ENCODE results near the gene CD1E. TPM values are rescaled to one million over a fixed set of nuclear protein-coding genes. Genes with fewer than 3 reads are reported as not detected.

CD1E gene
- total RNA-seq = not detected in 2 replicates

DNA sequence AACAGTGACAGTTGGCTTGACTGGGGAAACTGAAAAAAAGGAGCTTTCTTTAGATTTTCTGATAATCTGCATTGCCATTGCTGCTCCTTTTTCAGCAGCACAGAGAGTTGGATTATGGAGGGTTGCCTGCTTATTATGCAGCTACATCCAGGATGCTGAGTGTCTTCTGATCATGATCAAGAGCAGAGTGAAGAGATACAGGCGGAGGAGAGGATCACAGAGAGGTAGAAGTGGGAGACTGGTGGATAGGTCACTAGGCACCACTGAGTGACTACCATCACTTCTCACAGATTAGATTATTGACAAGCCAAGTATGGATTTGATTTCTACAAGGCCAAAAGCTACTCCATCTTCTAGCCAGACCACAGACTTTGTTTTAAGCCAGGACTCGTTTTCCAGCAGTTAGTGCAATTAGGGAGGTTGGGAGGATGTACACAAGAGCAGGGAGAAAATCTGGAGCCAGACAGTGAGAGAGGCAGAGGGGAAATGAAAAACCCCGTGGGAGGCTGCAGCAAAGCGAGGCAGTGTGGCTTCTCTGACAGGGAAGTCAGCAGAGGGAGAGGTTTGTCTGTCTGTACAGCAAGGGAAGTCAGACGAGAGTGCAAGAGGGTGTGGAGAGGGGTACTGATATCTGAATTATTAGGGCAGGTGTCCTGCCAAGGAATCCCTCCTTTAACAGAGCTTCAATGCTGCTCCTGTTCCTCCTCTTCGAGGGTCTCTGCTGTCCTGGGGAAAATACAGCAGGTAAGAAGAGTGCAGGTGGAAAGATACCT lies at the start of gene CD1E:
Gene CD1E (plus strand): TSS at position 592 of the 773 bp plus-strand sequence. CDS start 95 bp downstream, at position 687.

DNA sequence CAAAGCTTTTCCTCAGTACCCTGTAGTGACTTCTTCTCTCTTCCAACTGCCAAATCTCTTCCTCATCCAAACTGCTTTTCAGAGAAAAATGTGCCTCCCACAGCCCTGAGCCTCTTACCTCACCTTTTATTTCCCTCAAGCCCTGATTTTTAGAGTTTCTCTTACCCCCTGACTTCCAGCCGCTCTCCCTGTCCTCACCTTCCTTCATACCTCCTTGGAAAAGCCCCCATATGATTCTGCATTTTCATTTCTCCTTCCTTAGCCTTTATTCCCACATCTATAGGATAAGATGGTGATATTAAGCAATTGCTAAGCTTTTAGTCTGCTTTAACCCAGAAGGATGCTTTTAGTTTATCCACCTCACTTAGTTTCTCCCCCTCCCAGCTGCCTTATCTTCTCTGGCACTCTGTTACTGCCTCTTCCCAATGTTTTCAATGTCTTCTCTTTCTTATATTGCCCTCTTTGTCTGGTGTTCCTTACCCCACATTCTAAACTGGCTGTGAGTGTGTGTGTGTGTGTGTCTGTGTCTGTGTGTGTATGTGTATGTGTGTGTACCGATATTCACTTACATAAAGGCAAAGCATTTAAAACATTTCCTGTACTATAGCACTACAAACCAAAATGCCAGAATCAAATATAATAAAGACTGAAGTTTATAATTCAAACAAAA lies 22.1 kb upstream of the CD1E start, which contains the start of gene CD1B:
Gene CD1B (minus strand): TSS at position 51 of the 670 bp plus-strand sequence. CDS start 108 bp downstream, outside the sequence.

DNA sequence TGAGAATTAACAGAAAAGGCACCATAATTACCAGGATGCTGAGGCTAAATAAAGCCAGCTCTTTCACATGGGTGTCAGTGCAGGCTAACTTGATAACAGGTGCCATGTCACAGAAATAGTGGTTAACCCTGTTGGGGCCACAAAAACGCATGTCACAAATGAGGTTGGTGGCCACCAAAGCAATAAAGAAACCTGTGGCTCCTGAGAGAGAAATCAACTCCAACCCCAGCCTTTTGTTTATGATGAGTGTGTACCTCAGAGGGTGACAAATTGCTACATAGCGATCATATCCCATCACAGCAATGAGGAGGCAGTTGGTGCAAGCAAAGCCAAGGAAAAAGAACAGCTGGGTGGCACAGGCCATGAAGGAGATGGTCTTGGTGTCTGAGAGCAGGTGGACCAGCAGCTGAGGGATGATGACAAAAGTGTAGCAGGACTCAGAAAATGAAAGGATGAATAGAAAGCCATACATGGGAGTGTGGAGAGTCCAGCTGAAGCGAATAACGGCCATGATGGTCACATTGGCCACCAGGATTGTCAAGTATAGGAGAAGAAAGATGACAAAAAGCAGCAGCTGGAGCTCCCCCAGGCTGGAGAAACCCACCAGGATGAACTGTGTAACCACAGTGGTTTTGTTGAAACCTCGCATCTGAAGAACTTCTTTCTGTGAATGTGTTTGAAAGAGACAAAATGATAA lies 45.3 kb downstream of the CD1E start, which contains the start of gene OR10T2:
Gene OR10T2 (minus strand): TSS at position 649 of the 697 bp plus-strand sequence. CDS start 0 bp downstream, at position 649.

Other genes with a start within 250 kb of the CD1E start
- gene CD1D, start 173.0 kb upstream of the CD1E start, total RNA-seq = not detected in 2 replicates
- not detected in 2 replicates for gene CD1A, start 99.5 kb upstream of the CD1E start, total RNA-seq
- not detected in 2 replicates for gene CD1C, start 64.0 kb upstream of the CD1E start, total RNA-seq
- not detected in 2 replicates for gene CD1B, start 22.4 kb upstream of the CD1E start, total RNA-seq
- gene OR10T2, start 45.6 kb downstream of the CD1E start, total RNA-seq = not detected in 2 replicates
- gene OR10K2, start 72.3 kb downstream of the CD1E start, total RNA-seq = not detected in 2 replicates
- not detected in 2 replicates for gene OR10K1, start 107.9 kb downstream of the CD1E start, total RNA-seq
- not detected in 2 replicates for gene OR10R2, start 118.3 kb downstream of the CD1E start, total RNA-seq
- not detected in 2 replicates for gene OR6Y1, start 200.5 kb downstream of the CD1E start, total RNA-seq
- not detected in 2 replicates for gene OR6P1, start 216.7 kb downstream of the CD1E start, total RNA-seq
- gene OR10X1, start 226.0 kb downstream of the CD1E start, total RNA-seq = not detected in 2 replicates

Data from thoracic aorta endothelial cell (primary cell).